Neural cell (in vitro differentiated cells): ENCODE results near the gene POLH. TPM values are rescaled to one million over a fixed set of nuclear protein-coding genes. Genes with fewer than 3 reads are reported as not detected.
"Not testable (repeated sequence)": the region's sequence is repeated elsewhere in the genome, so short reads cannot be mapped to it uniquely, and the experiment has no call there.

Experiments
- H2AFZ ChIP-seq: fragments of 200-600, 300-800 bp; sonication (generic), shearing (Covaris generic); 2 replicates; pipeline ENCODE4 v1.6.0; 2014; ENCODE audit warnings: low read depth, mild to moderate bottlenecking, antibody characterized with exemption, low read length, moderate library complexity
- H3F3A ChIP-seq: fragments of 200-600 bp; shearing (Covaris generic); 2 replicates; pipeline ENCODE4 v1.6.1; 2016; ENCODE audit warnings: mild to moderate bottlenecking, moderate library complexity, mixed read lengths, antibody characterized with exemption, low read length; ENCODE audit not compliant: insufficient read depth, poor library complexity, severe bottlenecking
- H3K27ac ChIP-seq: fragments of 200-600, 300-800 bp; sonication (generic), shearing (Covaris generic); 2 replicates; pipeline ENCODE4 v1.5.1; 2014; ENCODE audit warnings: mild to moderate bottlenecking, low read length, moderate library complexity
- H3K27me3 ChIP-seq: fragments of 300-800, 200-600 bp; sonication (generic), shearing (Covaris generic); 2 replicates; pipeline ENCODE4 v1.6.0; 2014; ENCODE audit warnings: mild to moderate bottlenecking, low read depth, low read length, moderate library complexity; ENCODE audit not compliant: insufficient read depth
- H3K36me3 ChIP-seq: fragments of 300-800, 200-600 bp; sonication (generic), shearing (Covaris generic); 2 replicates; pipeline ENCODE4 v1.5.1; 2014; ENCODE audit warnings: mild to moderate bottlenecking, antibody characterized with exemption, low read length, moderate library complexity; ENCODE audit not compliant: insufficient read depth
- H3K4me2 ChIP-seq: fragments of 300-800, 200-600 bp; sonication (generic), shearing (Covaris generic); 2 replicates; pipeline ENCODE4 v1.6.0; 2014; ENCODE audit warnings: mild to moderate bottlenecking, low read length
- H3K4me3 ChIP-seq: fragments of 300-800, 200-600 bp; sonication (generic), shearing (Covaris generic); 2 replicates; pipeline ENCODE4 v1.5.1; 2014; ENCODE audit warnings: mild to moderate bottlenecking, low read length, moderate library complexity
- H3K79me2 ChIP-seq: fragments of 200-600 bp; shearing (Covaris generic); replicated peaks from 2 replicates; pipeline ENCODE4 v1.6.0; 2014; ENCODE audit warnings: mild to moderate bottlenecking, low read length, moderate library complexity; ENCODE audit not compliant: insufficient read depth
- H3K9ac ChIP-seq: fragments of 300-800, 200-600 bp; sonication (generic), shearing (Covaris generic); 2 replicates; pipeline ENCODE4 v1.6.1; 2016; ENCODE audit warnings: mild to moderate bottlenecking, low read length, mixed read lengths
- H3K9me2 ChIP-seq: fragments of 200-600 bp; shearing (Covaris generic); 2 replicates; pipeline ENCODE4 v1.6.1; 2016; ENCODE audit warnings: mild to moderate bottlenecking, low read length, mixed read lengths; ENCODE audit not compliant: insufficient read depth
- H3K9me3 ChIP-seq: fragments of 200-600, 300-800 bp; sonication (generic), shearing (Covaris generic); 2 replicates; pipeline ENCODE4 v1.6.1; 2016; ENCODE audit warnings: mild to moderate bottlenecking, mixed run types, low read length, moderate library complexity, mixed read lengths
- H4K20me1 ChIP-seq: fragments of 200-600 bp; shearing (Covaris generic); 2 replicates; pipeline ENCODE4 v1.6.1; 2016; ENCODE audit warnings: mild to moderate bottlenecking, mixed run types; ENCODE audit not compliant: insufficient read depth
- EP300 ChIP-seq: fragments of 450-650 bp; conservative IDR thresholded peaks from 2 replicates; pipeline ENCODE4 v1.6.1; 2014; ENCODE audit warnings: antibody characterized with exemption, mild to moderate bottlenecking, moderate library complexity; ENCODE audit not compliant: poor library complexity, severe bottlenecking
- EZH2 ChIP-seq: fragments of 200-600, 300-800 bp; shearing (Covaris generic), sonication (generic); IDR thresholded peaks from 2 replicates; pipeline ENCODE4 v1.6.1; 2014; ENCODE audit warnings: antibody characterized with exemption, low read length, borderline replicate concordance, mild to moderate bottlenecking; ENCODE audit not compliant: insufficient read depth, poor library complexity, severe bottlenecking
- MXI1 ChIP-seq: fragments of 450-650 bp; conservative IDR thresholded peaks from 2 replicates; pipeline ENCODE4 v1.6.1; 2014; ENCODE audit warnings: antibody characterized with exemption, mild to moderate bottlenecking; ENCODE audit not compliant: poor library complexity, severe bottlenecking
- POLR2AphosphoS5 ChIP-seq: IDR thresholded peaks from 2 replicates; pipeline ENCODE4 v1.6.1; 2012
- RAD21 ChIP-seq: fragments of 450-650 bp; conservative IDR thresholded peaks from 2 replicates; pipeline ENCODE4 v1.6.1; 2014; ENCODE audit warnings: antibody characterized with exemption, mild to moderate bottlenecking, moderate library complexity
- REST ChIP-seq: IDR thresholded peaks from 2 replicates; pipeline ENCODE4 v1.6.1; 2012; ENCODE audit warnings: borderline replicate concordance
- SMC3 ChIP-seq: fragments of 450-650 bp; conservative IDR thresholded peaks from 2 replicates; pipeline ENCODE4 v1.6.1; 2014; ENCODE audit warnings: antibody characterized with exemption, mild to moderate bottlenecking, moderate library complexity; ENCODE audit not compliant: poor library complexity
- TAF1 ChIP-seq: IDR thresholded peaks from 2 replicates; pipeline ENCODE4 v1.6.1; 2012; ENCODE audit warnings: low read depth
- polyA plus RNA-seq: library from polyadenylated mRNA; depleted of rRNA; stranded (reverse); fragments of >200 nt; gene quantifications from 2 replicates; pipeline ENCODE4 v1.2.3, GENCODE V29; 2014
- TF ChIP-seq, protein P1 (sequence below): fragments of 450-650 bp; IDR thresholded peaks from 2 replicates; pipeline ENCODE4 v1.5.1; 2014; ENCODE audit warnings: antibody characterized with exemption, mild to moderate bottlenecking, moderate library complexity; ENCODE audit not compliant: poor library complexity, severe bottlenecking

Gene POLH
- polyA plus RNA-seq, 1 donor from 2014 or later = 6.5 TPM

- TF ChIP-seq, protein P1, sequence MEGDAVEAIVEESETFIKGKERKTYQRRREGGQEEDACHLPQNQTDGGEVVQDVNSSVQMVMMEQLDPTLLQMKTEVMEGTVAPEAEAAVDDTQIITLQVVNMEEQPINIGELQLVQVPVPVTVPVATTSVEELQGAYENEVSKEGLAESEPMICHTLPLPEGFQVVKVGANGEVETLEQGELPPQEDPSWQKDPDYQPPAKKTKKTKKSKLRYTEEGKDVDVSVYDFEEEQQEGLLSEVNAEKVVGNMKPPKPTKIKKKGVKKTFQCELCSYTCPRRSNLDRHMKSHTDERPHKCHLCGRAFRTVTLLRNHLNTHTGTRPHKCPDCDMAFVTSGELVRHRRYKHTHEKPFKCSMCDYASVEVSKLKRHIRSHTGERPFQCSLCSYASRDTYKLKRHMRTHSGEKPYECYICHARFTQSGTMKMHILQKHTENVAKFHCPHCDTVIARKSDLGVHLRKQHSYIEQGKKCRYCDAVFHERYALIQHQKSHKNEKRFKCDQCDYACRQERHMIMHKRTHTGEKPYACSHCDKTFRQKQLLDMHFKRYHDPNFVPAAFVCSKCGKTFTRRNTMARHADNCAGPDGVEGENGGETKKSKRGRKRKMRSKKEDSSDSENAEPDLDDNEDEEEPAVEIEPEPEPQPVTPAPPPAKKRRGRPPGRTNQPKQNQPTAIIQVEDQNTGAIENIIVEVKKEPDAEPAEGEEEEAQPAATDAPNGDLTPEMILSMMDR = no peak
- TF ChIP-seq MXI1 = no peak
- TF ChIP-seq TAF1 = no peak
- no peak for TF ChIP-seq RAD21
- no peak for TF ChIP-seq EP300
- no peak for TF ChIP-seq REST
- TF ChIP-seq POLR2AphosphoS5 = no peak
- no peak for TF ChIP-seq SMC3
- no peak for TF ChIP-seq EZH2
- Histone ChIP-seq H3K36me3 (no peaks in the 10 kb centered on the region), H3K9ac (no peak overlapping the region), H3K79me2 (no peaks in the 10 kb centered on the region), H3K9me3 (no peaks in the 10 kb centered on the region), H3K9me2 (no peaks in the 10 kb centered on the region), H4K20me1 (no peaks in the 10 kb centered on the region), H2AFZ (no peak overlapping the region), H3K27ac (no peak overlapping the region), H3K4me2 (no peak overlapping the region), H3K4me3 (no peak overlapping the region), H3F3A (no peaks in the 10 kb centered on the region), H3K27me3 (no peaks in the 10 kb centered on the region)
These were observed 31.5 kb upstream of the POLH start for GRCh38 chr6:43544461-43544860.

DNA sequence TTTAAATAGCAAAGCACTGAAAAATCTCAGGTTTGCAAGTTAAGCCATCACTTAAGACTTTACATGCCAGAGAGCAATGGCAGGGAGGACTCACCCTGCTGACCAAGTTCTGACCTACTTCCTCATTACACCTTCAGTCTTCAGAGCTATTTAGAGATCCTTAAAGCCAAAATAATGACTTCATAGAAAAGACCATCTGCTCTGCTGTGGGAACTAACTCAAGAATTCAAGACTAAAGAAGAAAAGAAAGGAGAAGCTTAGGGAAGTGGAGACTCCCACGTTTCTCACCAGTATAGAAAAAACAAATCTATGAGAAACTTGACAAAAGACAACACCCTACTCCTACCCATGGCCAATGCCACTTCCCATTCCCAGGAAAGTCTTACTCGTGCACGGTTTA is 28.8 kb upstream of the POLH start:
- H3K27ac ChIP-seq = no peak overlapping the region
- no peaks in the 10 kb centered on the region for H3K9me3 ChIP-seq
- H3K9ac ChIP-seq = no peak overlapping the region
- no peak overlapping the region for H3K4me3 ChIP-seq
- H3K36me3 ChIP-seq = no peaks in the 10 kb centered on the region
- no peaks in the 10 kb centered on the region for H3F3A ChIP-seq
- H3K4me2 ChIP-seq = no peak overlapping the region
- no peaks in the 10 kb centered on the region for H3K27me3 ChIP-seq
- H2AFZ ChIP-seq = no peak overlapping the region
- no peaks in the 10 kb centered on the region for H3K9me2 ChIP-seq
- no peaks in the 10 kb centered on the region for H3K79me2 ChIP-seq
- H4K20me1 ChIP-seq = no peaks in the 10 kb centered on the region
- TF ChIP-seq TAF1 (no peak), REST (no peak), RAD21 (no peak), EZH2 (no peak), MXI1 (no peak)

GRCh38 chr6:43557620-43558019 is 18.4 kb upstream of the POLH start:
- not testable (repeated sequence) for H3K4me2 ChIP-seq, H3K27me3 ChIP-seq, H3K27ac ChIP-seq, H3K9ac ChIP-seq, H4K20me1 ChIP-seq, H3K79me2 ChIP-seq, H3K36me3 ChIP-seq, H3K4me3 ChIP-seq, H2AFZ ChIP-seq, H3F3A ChIP-seq, H3K9me2 ChIP-seq, H3K9me3 ChIP-seq
